ENCODE results near the gene B3GAT3.

Gene B3GAT3

GRCh38 chr11:62612366-62613290 lies 9.2 kb downstream of the B3GAT3 start, which contains the start of the genes EML3 and ROM1:
TSS of gene EML3 (minus strand) at chr11:62612775. CDS start at chr11:62612457, 318 bp downstream.
TSS of gene ROM1 (plus strand) at chr11:62613257. CDS start at chr11:62613282, 25 bp downstream.
- TF ChIP-seq FOXP2 (optimal IDR thresholded peaks at IDR 0.05; ENCODE audit: borderline replicate concordance, extremely low read depth, extremely low read length, insufficient read depth) (peak; percentile 24), REST (IDR thresholded peaks at IDR 0.05; ENCODE audit: insufficient read depth in 1 of 2, low read depth in 2 of 2, low read length in 2 of 2) (no peak), POLR2AphosphoS5 (IDR thresholded peaks at IDR 0.05; ENCODE audit: low read depth, low read length) (peak; percentile 47)

GRCh38 chr11:62611705-62612365 lies 10.0 kb downstream of the B3GAT3 start:
- TF ChIP-seq REST (IDR thresholded peaks at IDR 0.05; ENCODE audit: insufficient read depth in 1 of 2, low read depth in 2 of 2, low read length in 2 of 2) (no peak), TAF1 (IDR thresholded peaks at IDR 0.05; ENCODE audit: borderline replicate concordance, insufficient read depth, low read length) (no peak), FOXP2 (optimal IDR thresholded peaks at IDR 0.05; ENCODE audit: borderline replicate concordance, extremely low read depth, extremely low read length, insufficient read depth) (no peak)

GRCh38 chr11:62610814-62611704 lies 10.7 kb downstream of the B3GAT3 start:
- TF ChIP-seq REST (IDR thresholded peaks at IDR 0.05; ENCODE audit: insufficient read depth in 1 of 2, low read depth in 2 of 2, low read length in 2 of 2) (no peak), SIN3A (IDR thresholded peaks at IDR 0.05; ENCODE audit: borderline replicate concordance, insufficient read depth, low read length) (no peak), POLR2AphosphoS5 (IDR thresholded peaks at IDR 0.05; ENCODE audit: low read depth, low read length) (no peak), FOXP2 (optimal IDR thresholded peaks at IDR 0.05; ENCODE audit: borderline replicate concordance, extremely low read depth, extremely low read length, insufficient read depth) (no peak), TAF1 (IDR thresholded peaks at IDR 0.05; ENCODE audit: borderline replicate concordance, insufficient read depth, low read length) (no peak)

GRCh38 chr11:62610403-62610802 lies 11.4 kb downstream of the B3GAT3 start:
- no peak for TF ChIP-seq REST (IDR thresholded peaks at IDR 0.05; ENCODE audit: insufficient read depth in 1 of 2, low read depth in 2 of 2, low read length in 2 of 2)
- no peak for TF ChIP-seq FOXP2 (optimal IDR thresholded peaks at IDR 0.05; ENCODE audit: borderline replicate concordance, extremely low read depth, extremely low read length, insufficient read depth)
- TF ChIP-seq TAF1 (IDR thresholded peaks at IDR 0.05; ENCODE audit: borderline replicate concordance, insufficient read depth, low read length), result no peak
- TF ChIP-seq SIN3A (IDR thresholded peaks at IDR 0.05; ENCODE audit: borderline replicate concordance, insufficient read depth, low read length), result no peak
- TF ChIP-seq POLR2AphosphoS5 (IDR thresholded peaks at IDR 0.05; ENCODE audit: low read depth, low read length), result no peak
